GM18909 (cell line): ENCODE measurements around the gene OR2J3.
"Not testable (repeated sequence)": the region's sequence is repeated elsewhere in the genome, so short reads cannot be mapped to it uniquely, and the experiment has no call there.

ENCODE experiments used
- ATAC-seq: cut with Tn5 transposase; IDR thresholded peaks from one replicate; pipeline ENCODE4 v1.9.1; 2021; ENCODE audit warnings: mild to moderate bottlenecking; ENCODE audit not compliant: unreplicated experiment, poor library complexity

The OR2J3 gene

DNA sequence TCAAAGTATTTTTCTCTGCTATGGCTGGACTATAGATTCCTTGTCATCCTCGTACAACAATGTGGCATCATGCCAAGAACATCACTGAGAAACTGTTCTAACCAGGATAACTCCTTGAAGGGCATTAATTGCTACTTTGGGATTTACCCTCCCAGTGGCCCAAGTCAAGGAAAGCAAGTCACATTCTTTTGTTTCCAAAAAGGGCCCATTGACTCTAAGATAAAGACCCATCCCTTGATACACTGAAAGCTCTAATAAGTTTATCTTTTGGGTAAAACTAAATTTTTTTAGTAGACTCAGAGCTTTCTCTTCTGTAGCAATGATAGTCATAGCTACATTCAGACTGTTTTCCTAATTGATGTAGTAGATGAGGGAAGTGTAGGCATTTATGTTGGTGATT is at the start of gene OR2J3:
OR2J3 (plus strand) TSS at position 301 of the 400 bp plus-strand sequence. CDS start 3,833 bp downstream, outside the sequence.
- no peak for ATAC-seq

- peak; percentile 63 for ATAC-seq
Observed at GRCh38 chr6:29071831-29072723, 35.8 kb upstream of the OR2J3 start.

DNA sequence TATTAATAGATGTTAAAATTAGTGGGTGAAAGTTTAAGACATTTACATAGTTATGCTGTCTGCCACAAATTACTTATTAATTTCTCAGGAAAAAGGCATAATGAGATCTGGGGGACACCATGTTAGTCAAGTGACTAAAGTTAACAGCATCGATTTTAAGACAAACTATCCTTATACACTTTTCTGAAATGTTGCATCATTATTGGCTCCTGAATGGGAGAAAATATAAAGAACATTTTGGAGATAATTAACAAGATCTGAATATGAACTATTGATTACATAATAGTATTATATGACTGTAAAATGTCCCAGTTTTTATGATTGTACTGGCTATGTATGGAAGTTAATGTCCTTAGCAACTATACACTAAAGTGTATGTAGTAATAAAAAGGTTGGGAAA is 28.7 kb upstream of the OR2J3 start:
- ATAC-seq: no peak

DNA sequence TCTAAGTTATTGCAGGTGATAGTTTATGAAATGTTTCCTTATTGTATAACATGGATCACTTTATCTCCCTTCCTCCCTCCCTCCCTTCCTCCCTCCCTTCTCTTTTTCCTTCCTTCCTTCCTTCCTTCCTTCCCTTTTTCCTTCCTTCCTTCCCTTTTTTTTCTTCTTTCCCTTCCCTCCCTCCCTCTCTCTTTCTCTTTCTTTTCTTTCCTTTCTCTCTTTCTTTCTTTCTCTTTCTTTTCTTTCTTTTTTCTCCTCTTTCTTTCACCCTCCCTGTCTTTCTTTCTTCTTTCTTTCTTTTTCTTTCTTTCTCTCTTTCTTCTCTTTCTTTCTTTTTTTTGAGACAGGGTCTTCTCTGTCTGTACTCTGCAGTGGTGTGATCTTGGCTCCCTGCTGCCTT is 26.5 kb upstream of the OR2J3 start:
- ATAC-seq: no peak

GRCh38 chr6:29082457-29082856 is 25.4 kb upstream of the OR2J3 start:
- ATAC-seq: no peak

DNA sequence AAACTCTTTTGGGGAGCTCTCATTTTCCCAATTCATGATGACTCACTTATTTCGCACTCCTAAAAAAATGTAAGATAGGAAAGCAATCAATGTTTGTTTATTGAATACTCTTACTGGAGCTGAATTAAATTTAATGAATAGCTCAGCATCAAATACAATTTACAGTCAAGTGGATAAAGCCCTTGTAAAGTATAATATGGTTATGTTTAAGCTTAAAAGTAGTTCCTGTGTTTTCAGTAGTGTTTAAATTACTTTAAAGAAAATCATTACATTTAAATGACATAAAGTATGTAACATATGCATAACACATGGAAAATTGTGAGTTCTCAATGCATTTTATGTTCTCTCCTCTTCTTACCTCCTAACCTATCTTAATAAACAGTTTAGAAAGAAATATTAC is 20.6 kb upstream of the OR2J3 start, which contains the start of gene OR2B3:
OR2B3 (minus strand) TSS at position 101 of the 400 bp plus-strand sequence; CDS start at position 36, 65 bp downstream.
- no peak for ATAC-seq

GRCh38 chr6:29092957-29093356 is 14.9 kb upstream of the OR2J3 start:
- ATAC-seq: no peak

- ATAC-seq: no peak
Observed at GRCh38 chr6:29097803-29098202, 10.1 kb upstream of the OR2J3 start.

DNA sequence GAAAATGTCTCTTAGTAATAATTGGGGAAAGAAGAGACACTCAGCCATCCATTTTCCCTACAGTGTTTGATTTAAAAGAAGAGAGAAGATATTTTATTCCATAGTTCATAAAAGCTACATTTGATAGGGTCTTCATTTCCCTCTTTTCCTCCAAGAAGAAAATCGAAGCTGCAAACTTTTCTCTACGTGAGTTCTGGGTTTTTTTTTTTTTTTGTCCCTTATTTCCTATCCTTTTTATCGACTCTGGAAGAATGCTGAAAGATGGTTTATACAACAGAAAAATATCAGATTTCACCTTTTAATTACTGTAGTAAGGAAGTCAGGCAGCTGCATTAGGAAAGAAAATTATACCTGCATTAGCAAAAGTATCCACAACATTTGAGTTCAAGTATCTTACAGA is 8.7 kb upstream of the OR2J3 start, which contains the start of gene OR2J1:
OR2J1 (plus strand) TSS at position 301 of the 400 bp plus-strand sequence. CDS start 1,453 bp downstream, outside the sequence.
- ATAC-seq: no peak

DNA sequence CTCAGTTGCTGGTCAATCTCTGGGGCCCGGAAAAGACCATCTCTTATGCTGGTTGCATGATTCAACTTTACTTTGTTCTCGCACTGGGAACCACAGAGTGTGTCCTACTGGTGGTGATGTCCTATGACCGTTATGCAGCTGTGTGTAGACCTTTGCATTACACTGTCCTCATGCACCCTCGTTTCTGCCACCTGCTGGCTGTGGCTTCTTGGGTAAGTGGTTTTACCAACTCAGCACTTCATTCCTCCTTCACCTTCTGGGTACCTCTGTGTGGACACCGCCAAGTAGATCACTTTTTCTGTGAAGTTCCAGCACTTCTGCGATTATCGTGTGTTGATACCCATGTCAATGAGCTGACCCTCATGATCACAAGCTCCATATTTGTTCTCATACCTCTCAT is 4.3 kb downstream of the OR2J3 start:
- no peak for ATAC-seq

GRCh38 chr6:29114964-29115363 is 7.1 kb downstream of the OR2J3 start:
- not testable (repeated sequence) for ATAC-seq

DNA sequence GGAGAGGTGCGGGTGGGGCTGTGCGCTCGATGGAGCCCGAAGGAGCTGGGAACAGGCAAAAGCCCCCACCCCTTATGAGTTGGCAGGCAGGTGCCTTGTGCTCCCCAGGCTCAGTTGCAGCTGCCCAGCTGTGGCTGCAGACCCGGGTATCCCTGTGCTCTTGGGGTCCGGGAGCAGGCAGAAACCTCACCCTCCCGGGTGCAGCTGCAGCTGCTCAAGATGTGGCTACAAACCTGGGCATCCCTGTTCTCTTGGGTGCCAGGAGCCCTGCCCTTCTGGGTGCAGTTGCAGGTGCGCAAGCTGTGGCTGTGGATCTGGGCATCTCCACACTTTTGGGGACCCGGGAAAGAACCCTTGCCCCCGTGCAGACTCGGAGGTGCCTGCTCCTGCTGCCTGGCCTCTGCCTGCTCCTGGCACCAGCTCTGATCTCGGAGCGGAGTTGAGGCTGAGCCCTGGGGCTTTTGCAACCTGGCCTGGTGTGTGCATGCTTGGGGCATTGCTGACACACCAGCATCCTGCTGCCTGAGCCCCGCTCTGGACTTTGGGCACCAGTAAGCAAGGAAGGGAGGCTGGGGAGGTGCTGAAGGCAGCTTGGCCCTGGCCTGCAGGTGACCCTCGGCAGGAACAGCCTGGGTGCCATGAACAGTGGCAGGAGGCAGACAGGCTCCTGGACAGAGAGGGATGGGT is 21.6 kb downstream of the OR2J3 start:
- no peak for ATAC-seq

GRCh38 chr6:29130644-29131043 is 22.8 kb downstream of the OR2J3 start:
- ATAC-seq: no peak

DNA sequence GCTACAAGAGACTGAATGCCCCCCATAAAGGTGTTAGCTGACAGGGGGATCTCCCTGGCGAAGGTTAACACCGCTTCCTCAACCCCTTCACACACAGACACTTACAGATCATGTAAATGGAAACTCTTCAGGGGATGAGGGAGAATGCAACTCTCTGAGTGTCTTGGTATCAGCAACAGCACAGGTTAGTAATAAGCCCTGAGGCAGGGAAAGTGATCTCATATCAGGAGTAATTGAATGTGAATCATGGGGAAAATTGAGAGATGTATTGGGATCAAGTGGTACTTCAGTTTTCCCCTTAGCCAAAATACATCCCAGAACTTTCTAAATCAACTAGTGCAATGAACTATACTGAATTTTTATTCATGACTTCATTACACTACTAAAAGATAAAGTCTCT is 23.8 kb downstream of the OR2J3 start:
- ATAC-seq: no peak

GRCh38 chr6:29137724-29138123 is 29.9 kb downstream of the OR2J3 start:
- no peak for ATAC-seq

- no peak for ATAC-seq
Observed at GRCh38 chr6:29141606-29142005, 33.7 kb downstream of the OR2J3 start.

- ATAC-seq: no peak
Observed at GRCh38 chr6:29142309-29142708, 34.5 kb downstream of the OR2J3 start.

- no peak for ATAC-seq
Observed at GRCh38 chr6:29146179-29146578, 38.3 kb downstream of the OR2J3 start.

- no peak for ATAC-seq
Observed at GRCh38 chr6:29147074-29147473, 39.2 kb downstream of the OR2J3 start.

- not testable (repeated sequence) for ATAC-seq
Observed at GRCh38 chr6:29149444-29149843, 41.6 kb downstream of the OR2J3 start.

DNA sequence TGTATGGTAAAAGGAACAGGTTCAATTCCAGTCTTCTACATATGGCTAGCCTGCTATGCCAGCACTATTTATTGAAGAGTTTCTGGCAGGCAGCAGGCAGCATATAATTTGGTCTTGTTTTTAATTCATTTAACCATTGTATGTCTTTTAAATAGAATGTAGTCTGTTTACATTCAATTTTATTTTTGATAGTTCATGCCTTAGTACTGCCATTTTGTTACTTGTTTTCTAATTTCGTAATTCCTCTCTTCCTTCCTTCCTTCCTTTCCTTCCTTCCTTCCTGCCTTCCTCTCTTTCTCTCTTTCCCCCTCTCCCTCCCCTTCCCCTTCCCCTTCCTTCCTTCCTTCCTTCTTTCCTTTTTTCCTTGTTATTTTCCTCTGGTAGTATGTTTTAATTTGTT is 45.2 kb downstream of the OR2J3 start:
- no peak for ATAC-seq
